ENCODE results near the gene SLC6A6. TPM values are rescaled to one million over a fixed set of nuclear protein-coding genes. Genes with fewer than 3 reads are reported as not detected.

SLC6A6 gene
- total RNA-seq, 1 donor from 2014 or later, result 32.9 TPM

GRCh38 chr3:14478956-14479550, 76.6 kb downstream of the SLC6A6 start:
- Histone ChIP-seq H3K4me1 (no peaks in the 10 kb centered on the region), H3K27ac (no peak overlapping the region), H3K4me2 (no peak overlapping the region), H4K20me1 (ENCODE audit: low read depth) (no peaks in the 10 kb centered on the region), H3K36me3 (no peaks in the 10 kb centered on the region), H3K4me3 (no peak overlapping the region), H3K79me2 (ENCODE audit: low read depth) (no peaks in the 10 kb centered on the region), H3F3A (ENCODE audit: low read depth) (no peaks in the 10 kb centered on the region), H3K27me3 (no peaks in the 10 kb centered on the region), H3K9ac (no peak overlapping the region), H2AFZ (replicated peaks) (no peak overlapping the region), H3K9me3 (ENCODE audit: low read depth) (no peaks in the 10 kb centered on the region)
- no peak for TF ChIP-seq CTCF (IDR thresholded peaks at IDR 0.05)
- no peak for TF ChIP-seq EZH2 (IDR thresholded peaks at IDR 0.05)
- no peak for TF ChIP-seq EZH2phosphoT487 (IDR thresholded peaks at IDR 0.05)
- no peak for DNase-seq (ENCODE audit: low spot score)
- peaks cover 4% of the 10 kb centered on the region for H3K27me3 Mint-ChIP-seq (ENCODE audit: insufficient read depth, low read depth)
- H3K27ac Mint-ChIP-seq, result no peak overlapping the region
- no peak overlapping the region for H3K4me3 Mint-ChIP-seq
- H3K4me1 Mint-ChIP-seq, result peaks cover 3% of the 10 kb centered on the region
- H3K9me3 Mint-ChIP-seq, result no peaks in the 10 kb centered on the region
- peaks cover 15% of the 10 kb centered on the region for H3K36me3 Mint-ChIP-seq

- no peaks in the 10 kb centered on the region for H4K20me1 ChIP-seq (ENCODE audit: low read depth)
- H3K9me3 ChIP-seq (ENCODE audit: low read depth), result no peaks in the 10 kb centered on the region
- TF ChIP-seq EZH2 (IDR thresholded peaks at IDR 0.05) (no peak), EZH2phosphoT487 (IDR thresholded peaks at IDR 0.05) (no peak), CTCF (IDR thresholded peaks at IDR 0.05) (no peak)
- no peak overlapping the region for H2AFZ ChIP-seq (replicated peaks)
- no peaks in the 10 kb centered on the region for H3F3A ChIP-seq (ENCODE audit: low read depth)
- Mint-ChIP-seq H3K4me3 (no peak overlapping the region), H3K27me3 (ENCODE audit: insufficient read depth, low read depth) (peaks cover 2% of the 10 kb centered on the region), H3K27ac (no peak overlapping the region), H3K4me1 (peaks cover 3% of the 10 kb centered on the region), H3K9me3 (no peaks in the 10 kb centered on the region), H3K36me3 (peaks cover 12% of the 10 kb centered on the region)
- H3K4me2 ChIP-seq, result no peak overlapping the region
- no peak for DNase-seq (ENCODE audit: low spot score)
- H3K79me2 ChIP-seq (ENCODE audit: low read depth), result no peaks in the 10 kb centered on the region
- H3K4me1 ChIP-seq, result no peaks in the 10 kb centered on the region
- H3K36me3 ChIP-seq, result no peaks in the 10 kb centered on the region
- no peak overlapping the region for H3K4me3 ChIP-seq
- no peaks in the 10 kb centered on the region for H3K27me3 ChIP-seq
- H3K27ac ChIP-seq, result no peak overlapping the region
- H3K9ac ChIP-seq, result no peak overlapping the region
These were observed 77.2 kb downstream of the SLC6A6 start for GRCh38 chr3:14479591-14479990.

- Histone ChIP-seq H3K9ac (no peak overlapping the region), H3K4me1 (no peaks in the 10 kb centered on the region), H3K79me2 (ENCODE audit: low read depth) (no peaks in the 10 kb centered on the region), H3K36me3 (no peaks in the 10 kb centered on the region), H3F3A (ENCODE audit: low read depth) (no peaks in the 10 kb centered on the region), H3K4me2 (no peak overlapping the region), H2AFZ (replicated peaks) (no peak overlapping the region), H3K9me3 (ENCODE audit: low read depth) (no peaks in the 10 kb centered on the region), H3K4me3 (no peak overlapping the region), H3K27me3 (no peaks in the 10 kb centered on the region), H3K27ac (no peak overlapping the region), H4K20me1 (ENCODE audit: low read depth) (no peaks in the 10 kb centered on the region)
- peaks cover 2% of the 10 kb centered on the region for H3K27me3 Mint-ChIP-seq (ENCODE audit: insufficient read depth, low read depth)
- peaks cover 14% of the 10 kb centered on the region for H3K36me3 Mint-ChIP-seq
- no peak overlapping the region for H3K27ac Mint-ChIP-seq
- no peak for TF ChIP-seq CTCF (IDR thresholded peaks at IDR 0.05)
- no peak for TF ChIP-seq EZH2 (IDR thresholded peaks at IDR 0.05)
- TF ChIP-seq EZH2phosphoT487 (IDR thresholded peaks at IDR 0.05), result no peak
- DNase-seq (ENCODE audit: low spot score), result no peak
- H3K4me1 Mint-ChIP-seq, result peaks cover 3% of the 10 kb centered on the region
- no peak overlapping the region for H3K4me3 Mint-ChIP-seq
- H3K9me3 Mint-ChIP-seq, result no peaks in the 10 kb centered on the region
These were observed 78.0 kb downstream of the SLC6A6 start for GRCh38 chr3:14480207-14481017.

All from neural progenitor cell (in vitro differentiated cells).